ENCODE measurements around the gene LPP.

- no peak for TF ChIP-seq POLR2A (IDR thresholded peaks at IDR 0.05; ENCODE audit: borderline replicate concordance, extremely low read depth, insufficient read depth, insufficient read length)
- no peak for TF ChIP-seq CTCF (IDR thresholded peaks at IDR 0.05 in 2 of 3, conservative IDR thresholded peaks at IDR 0.05 in 1 of 3; ENCODE audit: borderline replicate concordance in 1 of 3, insufficient read depth in 1 of 3, low read depth in 2 of 3, low read length in 2 of 3)
- TF ChIP-seq MAX (IDR thresholded peaks at IDR 0.05): no peak
Observed at GRCh38 chr3:188292251-188292650, 138.3 kb downstream of the LPP start.
